GM04503 (cell line): ENCODE data around the gene SH3BP5.
A peak's percentile ranks its signal among the peaks of the same experiment; 100 is the strongest.

Experiments used
- DNase-seq: peaks from one replicate; pipeline ENCODE4 v3.0.0-alpha.2; 2012; ENCODE audit warnings: low read depth

SH3BP5 gene

GRCh38 chr3:15297608-15298350 lies 34.6 kb downstream of the SH3BP5 start:
- no peak for DNase-seq

- DNase-seq: peak; percentile 64
Measured at GRCh38 chr3:15295506-15295905, 36.9 kb downstream of the SH3BP5 start.

- DNase-seq: no peak
Measured at GRCh38 chr3:15294929-15295328, 37.5 kb downstream of the SH3BP5 start.

GRCh38 chr3:15292765-15293522 lies 39.4 kb downstream of the SH3BP5 start:
- DNase-seq: no peak

GRCh38 chr3:15291589-15292541 lies 40.5 kb downstream of the SH3BP5 start:
- no peak for DNase-seq

GRCh38 chr3:15290736-15291135 lies 41.6 kb downstream of the SH3BP5 start:
- no peak for DNase-seq

- no peak for DNase-seq
Measured at GRCh38 chr3:15289661-15290060, 42.7 kb downstream of the SH3BP5 start.

- DNase-seq: no peak
Measured at GRCh38 chr3:15288331-15289035, 43.9 kb downstream of the SH3BP5 start.

- DNase-seq: peak; percentile 67
Measured at GRCh38 chr3:15287565-15288330, 44.6 kb downstream of the SH3BP5 start.

- no peak for DNase-seq
Measured at GRCh38 chr3:15286022-15286421, 46.4 kb downstream of the SH3BP5 start.

GRCh38 chr3:15284121-15284889 lies 48.1 kb downstream of the SH3BP5 start:
- DNase-seq: no peak

GRCh38 chr3:15283702-15284101 lies 48.7 kb downstream of the SH3BP5 start:
- no peak for DNase-seq

- DNase-seq: no peak
Measured at GRCh38 chr3:15281817-15282216, 50.6 kb downstream of the SH3BP5 start.

GRCh38 chr3:15280853-15281532 lies 51.4 kb downstream of the SH3BP5 start:
- DNase-seq: no peak

GRCh38 chr3:15279671-15280402 lies 52.5 kb downstream of the SH3BP5 start:
- DNase-seq: no peak

GRCh38 chr3:15279205-15279604 lies 53.2 kb downstream of the SH3BP5 start:
- DNase-seq: no peak

- no peak for DNase-seq
Measured at GRCh38 chr3:15277861-15278500, 54.4 kb downstream of the SH3BP5 start.

GRCh38 chr3:15276028-15276724 lies 56.2 kb downstream of the SH3BP5 start:
- no peak for DNase-seq
